NCI-H1105 (cell line): ENCODE data around the gene NPAS2.

Source experiments
- DNase-seq: peaks from one replicate; lab custom pipeline; 2025; lab: John Stamatoyannopoulos, UW

Gene NPAS2

GRCh38 chr2:100821255-100821910, 1.4 kb downstream of the NPAS2 start:
- DNase-seq, result no peak

GRCh38 chr2:100821911-100822265, 1.9 kb downstream of the NPAS2 start:
- no peak for DNase-seq

GRCh38 chr2:100822587-100823248, 2.8 kb downstream of the NPAS2 start:
- DNase-seq, result no peak

- no peak for DNase-seq
These were observed 3.9 kb downstream of the NPAS2 start for GRCh38 chr2:100823665-100824438.

GRCh38 chr2:100824842-100825241, 4.9 kb downstream of the NPAS2 start:
- DNase-seq, result no peak

- no peak for DNase-seq
These were observed 6.6 kb downstream of the NPAS2 start for GRCh38 chr2:100826494-100826893.

- DNase-seq, result no peak
These were observed 11.3 kb downstream of the NPAS2 start for GRCh38 chr2:100831158-100831750.

GRCh38 chr2:100831831-100832230, 11.9 kb downstream of the NPAS2 start:
- no peak for DNase-seq

GRCh38 chr2:100832885-100833284, 12.9 kb downstream of the NPAS2 start:
- DNase-seq, result no peak

- no peak for DNase-seq
These were observed 13.4 kb downstream of the NPAS2 start for GRCh38 chr2:100833331-100833730.

GRCh38 chr2:100834221-100834620, 14.3 kb downstream of the NPAS2 start:
- DNase-seq, result no peak

- DNase-seq, result no peak
These were observed 15.2 kb downstream of the NPAS2 start for GRCh38 chr2:100835006-100835659.

- DNase-seq, result no peak
These were observed 20.6 kb downstream of the NPAS2 start for GRCh38 chr2:100840519-100840918.

- no peak for DNase-seq
These were observed 22.4 kb downstream of the NPAS2 start for GRCh38 chr2:100842241-100842922.

- DNase-seq, result no peak
These were observed 24.6 kb downstream of the NPAS2 start for GRCh38 chr2:100844514-100844913.

GRCh38 chr2:100845141-100845991, 25.4 kb downstream of the NPAS2 start:
- DNase-seq, result no peak

GRCh38 chr2:100846716-100847115, 26.8 kb downstream of the NPAS2 start:
- DNase-seq, result no peak

GRCh38 chr2:100852447-100852846, 32.5 kb downstream of the NPAS2 start:
- DNase-seq, result no peak

GRCh38 chr2:100852999-100853908, 33.3 kb downstream of the NPAS2 start:
- DNase-seq, result no peak
